Neural cell (in vitro differentiated cells): Measurements from ENCODE around the gene DLG2. TPM values are rescaled to one million over a fixed set of nuclear protein-coding genes. Genes with fewer than 3 reads are reported as not detected.

Source experiments
- H2AFZ ChIP-seq: fragments of 200-600, 300-800 bp; sonication (generic), shearing (Covaris generic); 2 replicates; pipeline ENCODE4 v1.6.0; 2014; ENCODE audit warnings: low read depth, mild to moderate bottlenecking, antibody characterized with exemption, low read length, moderate library complexity
- H3F3A ChIP-seq: fragments of 200-600 bp; shearing (Covaris generic); 2 replicates; pipeline ENCODE4 v1.6.1; 2016; ENCODE audit warnings: mild to moderate bottlenecking, moderate library complexity, mixed read lengths, antibody characterized with exemption, low read length; ENCODE audit not compliant: insufficient read depth, poor library complexity, severe bottlenecking
- H3K27ac ChIP-seq: fragments of 200-600, 300-800 bp; sonication (generic), shearing (Covaris generic); 2 replicates; pipeline ENCODE4 v1.5.1; 2014; ENCODE audit warnings: mild to moderate bottlenecking, low read length, moderate library complexity
- H3K27me3 ChIP-seq: fragments of 300-800, 200-600 bp; sonication (generic), shearing (Covaris generic); 2 replicates; pipeline ENCODE4 v1.6.0; 2014; ENCODE audit warnings: mild to moderate bottlenecking, low read depth, low read length, moderate library complexity; ENCODE audit not compliant: insufficient read depth
- H3K36me3 ChIP-seq: fragments of 300-800, 200-600 bp; sonication (generic), shearing (Covaris generic); 2 replicates; pipeline ENCODE4 v1.5.1; 2014; ENCODE audit warnings: mild to moderate bottlenecking, antibody characterized with exemption, low read length, moderate library complexity; ENCODE audit not compliant: insufficient read depth
- H3K4me2 ChIP-seq: fragments of 300-800, 200-600 bp; sonication (generic), shearing (Covaris generic); 2 replicates; pipeline ENCODE4 v1.6.0; 2014; ENCODE audit warnings: mild to moderate bottlenecking, low read length
- H3K4me3 ChIP-seq: fragments of 300-800, 200-600 bp; sonication (generic), shearing (Covaris generic); 2 replicates; pipeline ENCODE4 v1.5.1; 2014; ENCODE audit warnings: mild to moderate bottlenecking, low read length, moderate library complexity
- H3K79me2 ChIP-seq: fragments of 200-600 bp; shearing (Covaris generic); replicated peaks from 2 replicates; pipeline ENCODE4 v1.6.0; 2014; ENCODE audit warnings: mild to moderate bottlenecking, low read length, moderate library complexity; ENCODE audit not compliant: insufficient read depth
- H3K9ac ChIP-seq: fragments of 300-800, 200-600 bp; sonication (generic), shearing (Covaris generic); 2 replicates; pipeline ENCODE4 v1.6.1; 2016; ENCODE audit warnings: mild to moderate bottlenecking, low read length, mixed read lengths
- H3K9me2 ChIP-seq: fragments of 200-600 bp; shearing (Covaris generic); 2 replicates; pipeline ENCODE4 v1.6.1; 2016; ENCODE audit warnings: mild to moderate bottlenecking, low read length, mixed read lengths; ENCODE audit not compliant: insufficient read depth
- H3K9me3 ChIP-seq: fragments of 200-600, 300-800 bp; sonication (generic), shearing (Covaris generic); 2 replicates; pipeline ENCODE4 v1.6.1; 2016; ENCODE audit warnings: mild to moderate bottlenecking, mixed run types, low read length, moderate library complexity, mixed read lengths
- H4K20me1 ChIP-seq: fragments of 200-600 bp; shearing (Covaris generic); 2 replicates; pipeline ENCODE4 v1.6.1; 2016; ENCODE audit warnings: mild to moderate bottlenecking, mixed run types; ENCODE audit not compliant: insufficient read depth
- CTCF ChIP-seq: fragments of 450-650 bp; IDR thresholded peaks from 2 replicates; pipeline ENCODE4 v1.5.1; 2014; ENCODE audit warnings: antibody characterized with exemption, mild to moderate bottlenecking, moderate library complexity; ENCODE audit not compliant: poor library complexity, severe bottlenecking
- EP300 ChIP-seq: fragments of 450-650 bp; conservative IDR thresholded peaks from 2 replicates; pipeline ENCODE4 v1.6.1; 2014; ENCODE audit warnings: antibody characterized with exemption, mild to moderate bottlenecking, moderate library complexity; ENCODE audit not compliant: poor library complexity, severe bottlenecking
- EZH2 ChIP-seq: fragments of 200-600, 300-800 bp; shearing (Covaris generic), sonication (generic); IDR thresholded peaks from 2 replicates; pipeline ENCODE4 v1.6.1; 2014; ENCODE audit warnings: antibody characterized with exemption, low read length, borderline replicate concordance, mild to moderate bottlenecking; ENCODE audit not compliant: insufficient read depth, poor library complexity, severe bottlenecking
- MXI1 ChIP-seq: fragments of 450-650 bp; conservative IDR thresholded peaks from 2 replicates; pipeline ENCODE4 v1.6.1; 2014; ENCODE audit warnings: antibody characterized with exemption, mild to moderate bottlenecking; ENCODE audit not compliant: poor library complexity, severe bottlenecking
- POLR2AphosphoS5 ChIP-seq: IDR thresholded peaks from 2 replicates; pipeline ENCODE4 v1.6.1; 2012
- RAD21 ChIP-seq: fragments of 450-650 bp; conservative IDR thresholded peaks from 2 replicates; pipeline ENCODE4 v1.6.1; 2014; ENCODE audit warnings: antibody characterized with exemption, mild to moderate bottlenecking, moderate library complexity
- SMC3 ChIP-seq: fragments of 450-650 bp; conservative IDR thresholded peaks from 2 replicates; pipeline ENCODE4 v1.6.1; 2014; ENCODE audit warnings: antibody characterized with exemption, mild to moderate bottlenecking, moderate library complexity; ENCODE audit not compliant: poor library complexity
- TAF1 ChIP-seq: IDR thresholded peaks from 2 replicates; pipeline ENCODE4 v1.6.1; 2012; ENCODE audit warnings: low read depth
- polyA plus RNA-seq: library from polyadenylated mRNA; depleted of rRNA; stranded (reverse); fragments of >200 nt; gene quantifications from 2 replicates; pipeline ENCODE4 v1.2.3, GENCODE V29; 2014
- TF ChIP-seq, protein P1 (sequence below): IDR thresholded peaks from 2 replicates; pipeline ENCODE4 v1.6.1; 2012; ENCODE audit warnings: borderline replicate concordance

DLG2 gene
- polyA plus RNA-seq, 1 donor from 2014 or later = 179 TPM

DNA sequence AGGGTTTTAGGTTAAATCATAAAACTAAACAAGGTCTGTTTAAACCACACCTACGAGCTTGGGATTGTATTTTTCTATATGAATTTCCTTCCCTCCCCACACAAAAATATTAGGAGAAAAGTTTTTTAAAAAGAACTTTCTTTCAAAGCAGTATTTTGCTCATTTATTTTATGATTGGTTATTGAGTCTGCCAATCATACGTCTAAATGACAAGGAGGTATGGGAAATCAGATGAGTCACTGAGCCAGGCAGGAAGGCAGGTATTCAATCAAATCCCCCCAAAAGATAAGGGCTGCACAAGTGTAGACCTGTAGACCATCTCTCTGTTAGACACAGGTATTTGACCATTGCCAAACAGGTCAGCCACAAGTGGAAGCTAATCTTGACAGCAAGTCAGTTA lies 1900.8 kb downstream of the DLG2 start:
- Histone ChIP-seq H4K20me1 (no peaks in the 10 kb centered on the region), H2AFZ (no peak overlapping the region), H3K9me2 (no peaks in the 10 kb centered on the region), H3K79me2 (no peaks in the 10 kb centered on the region), H3F3A (no peaks in the 10 kb centered on the region), H3K27me3 (no peaks in the 10 kb centered on the region), H3K4me3 (peak overlapping the region; percentile 30), H3K4me2 (no peak overlapping the region), H3K9ac (no peak overlapping the region), H3K9me3 (no peaks in the 10 kb centered on the region), H3K36me3 (no peaks in the 10 kb centered on the region), H3K27ac (no peak overlapping the region)
- no peak for TF ChIP-seq EP300
- no peak for TF ChIP-seq CTCF
- TF ChIP-seq POLR2AphosphoS5 = no peak
- TF ChIP-seq SMC3 = no peak
- no peak for TF ChIP-seq EZH2
- TF ChIP-seq, protein P1, sequence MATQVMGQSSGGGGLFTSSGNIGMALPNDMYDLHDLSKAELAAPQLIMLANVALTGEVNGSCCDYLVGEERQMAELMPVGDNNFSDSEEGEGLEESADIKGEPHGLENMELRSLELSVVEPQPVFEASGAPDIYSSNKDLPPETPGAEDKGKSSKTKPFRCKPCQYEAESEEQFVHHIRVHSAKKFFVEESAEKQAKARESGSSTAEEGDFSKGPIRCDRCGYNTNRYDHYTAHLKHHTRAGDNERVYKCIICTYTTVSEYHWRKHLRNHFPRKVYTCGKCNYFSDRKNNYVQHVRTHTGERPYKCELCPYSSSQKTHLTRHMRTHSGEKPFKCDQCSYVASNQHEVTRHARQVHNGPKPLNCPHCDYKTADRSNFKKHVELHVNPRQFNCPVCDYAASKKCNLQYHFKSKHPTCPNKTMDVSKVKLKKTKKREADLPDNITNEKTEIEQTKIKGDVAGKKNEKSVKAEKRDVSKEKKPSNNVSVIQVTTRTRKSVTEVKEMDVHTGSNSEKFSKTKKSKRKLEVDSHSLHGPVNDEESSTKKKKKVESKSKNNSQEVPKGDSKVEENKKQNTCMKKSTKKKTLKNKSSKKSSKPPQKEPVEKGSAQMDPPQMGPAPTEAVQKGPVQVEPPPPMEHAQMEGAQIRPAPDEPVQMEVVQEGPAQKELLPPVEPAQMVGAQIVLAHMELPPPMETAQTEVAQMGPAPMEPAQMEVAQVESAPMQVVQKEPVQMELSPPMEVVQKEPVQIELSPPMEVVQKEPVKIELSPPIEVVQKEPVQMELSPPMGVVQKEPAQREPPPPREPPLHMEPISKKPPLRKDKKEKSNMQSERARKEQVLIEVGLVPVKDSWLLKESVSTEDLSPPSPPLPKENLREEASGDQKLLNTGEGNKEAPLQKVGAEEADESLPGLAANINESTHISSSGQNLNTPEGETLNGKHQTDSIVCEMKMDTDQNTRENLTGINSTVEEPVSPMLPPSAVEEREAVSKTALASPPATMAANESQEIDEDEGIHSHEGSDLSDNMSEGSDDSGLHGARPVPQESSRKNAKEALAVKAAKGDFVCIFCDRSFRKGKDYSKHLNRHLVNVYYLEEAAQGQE = no peak
- TF ChIP-seq RAD21 = no peak
- TF ChIP-seq MXI1 = no peak
- no peak for TF ChIP-seq TAF1

- Histone ChIP-seq H3K9me2 (no peaks in the 10 kb centered on the region), H3K9me3 (no peaks in the 10 kb centered on the region), H3K4me2 (peak overlapping the region; percentile 48), H3K9ac (peak overlapping the region; percentile 13), H3K4me3 (peak overlapping the region; percentile 30), H4K20me1 (no peaks in the 10 kb centered on the region), H3K79me2 (no peaks in the 10 kb centered on the region), H3K27me3 (no peaks in the 10 kb centered on the region), H3K36me3 (no peaks in the 10 kb centered on the region), H3F3A (no peaks in the 10 kb centered on the region), H3K27ac (peak overlapping the region; percentile 19), H2AFZ (no peak overlapping the region)
- TF ChIP-seq SMC3 (no peak), POLR2AphosphoS5 (no peak), CTCF (no peak), TAF1 (no peak), MXI1 (no peak), EP300 (no peak), EZH2 (no peak), RAD21 (no peak)
- TF ChIP-seq, protein P1 = no peak
These were observed 1901.4 kb downstream of the DLG2 start for GRCh38 chr11:83725728-83726127.
